Subcutaneous adipose tissue (tissue), 4 donors: ENCODE measurements around the gene PATJ. TPM values are rescaled to one million over a fixed set of nuclear protein-coding genes. Genes with fewer than 3 reads are reported as not detected.

Source experiments
- CTCF ChIP-seq: fragments of 450-650 bp; IDR thresholded peaks from one replicate; pipeline ENCODE4 v1.5.1; 2016; ENCODE audit warnings: low read depth, mild to moderate bottlenecking, control low read depth, antibody characterized with exemption, moderate library complexity
- total RNA-seq, 4 donors: library from RNA; depleted of rRNA; stranded (reverse); fragments of >200 nt; gene quantifications; one replicate each; pipeline ENCODE4 v1.1.0, GENCODE V29; 2016

The PATJ gene
- total RNA-seq, 4 donors from 2014 or later, result 12.2 to 21.6 (median 19.1) TPM

GRCh38 chr1:62093261-62093660 lies 351.0 kb downstream of the PATJ start:
- no peak for TF ChIP-seq CTCF

GRCh38 chr1:62097464-62097863 lies 355.2 kb downstream of the PATJ start:
- no peak for TF ChIP-seq CTCF

GRCh38 chr1:62100442-62100841 lies 358.2 kb downstream of the PATJ start:
- no peak for TF ChIP-seq CTCF

GRCh38 chr1:62103846-62104245 lies 361.6 kb downstream of the PATJ start:
- TF ChIP-seq CTCF, result no peak

GRCh38 chr1:62107923-62108322 lies 365.6 kb downstream of the PATJ start:
- no peak for TF ChIP-seq CTCF

GRCh38 chr1:62109124-62109523 lies 366.8 kb downstream of the PATJ start:
- no peak for TF ChIP-seq CTCF

- no peak for TF ChIP-seq CTCF
Measured at GRCh38 chr1:62110198-62110817, 368.0 kb downstream of the PATJ start.
